ENCODE data around the gene TSPAN9.

Gene TSPAN9

DNA sequence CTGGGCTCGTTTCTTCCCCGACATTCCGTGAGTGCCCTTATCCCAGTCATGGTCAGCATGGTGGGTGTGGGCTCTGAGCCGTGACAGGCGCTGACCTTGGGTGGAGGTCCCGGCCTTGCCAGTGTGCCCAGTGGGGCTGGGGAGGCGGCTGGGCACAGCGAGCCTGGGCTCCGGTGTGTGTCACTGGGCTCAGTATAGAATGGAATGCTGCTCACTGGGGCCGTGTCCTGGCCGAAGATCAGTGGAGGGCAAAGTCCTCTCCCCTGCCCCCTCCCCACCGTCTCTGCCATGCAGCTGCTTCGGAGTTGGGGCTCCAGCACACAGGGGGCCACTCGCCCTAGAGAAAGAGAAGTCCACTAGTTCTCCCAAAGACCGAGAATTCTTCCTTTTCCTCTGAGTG is 164.4 kb downstream of the TSPAN9 start:
- Histone ChIP-seq H3K27ac (ENCODE audit: low read depth, low read length) (no peak overlapping the region), H3K36me3 (ENCODE audit: control insufficient read depth in 5 of 5, insufficient read depth in 5 of 5, low read length in 5 of 5) (peaks cover 0 to 3% (median 0%) of the 10 kb centered on the region in 5 donors), H3K27me3 (ENCODE audit: control insufficient read depth in 5 of 5, insufficient read depth in 4 of 5, low read length in 5 of 5) (no peaks in the 10 kb centered on the region), H3K4me3 (ENCODE audit: low read depth in 1 of 5, low read length in 5 of 5) (no peak overlapping the region), H3K9me3 (ENCODE audit: control insufficient read depth in 5 of 5, low read length in 5 of 5) (no peaks in the 10 kb centered on the region), H3K4me1 (ENCODE audit: control insufficient read depth in 5 of 5, insufficient read depth in 5 of 5, low read length in 5 of 5) (peaks cover 0 to 39% (median 18%) of the 10 kb centered on the region in 5 donors), H3K9ac (ENCODE audit: low read length in 5 of 5) (no peak overlapping the region)

- Histone ChIP-seq H3K27me3 (ENCODE audit: control insufficient read depth in 5 of 5, insufficient read depth in 4 of 5, low read length in 5 of 5) (no peaks in the 10 kb centered on the region), H3K36me3 (ENCODE audit: control insufficient read depth in 5 of 5, insufficient read depth in 5 of 5, low read length in 5 of 5) (no peaks in the 10 kb centered on the region), H3K4me1 (ENCODE audit: control insufficient read depth in 5 of 5, insufficient read depth in 5 of 5, low read length in 5 of 5) (peaks cover 0 to 44% (median 21%) of the 10 kb centered on the region in 5 donors), H3K9ac (ENCODE audit: low read length in 5 of 5) (no peak overlapping the region), H3K9me3 (ENCODE audit: control insufficient read depth in 5 of 5, low read length in 5 of 5) (no peaks in the 10 kb centered on the region), H3K4me3 (ENCODE audit: low read depth in 1 of 5, low read length in 5 of 5) (no peak overlapping the region), H3K27ac (ENCODE audit: low read depth, low read length) (no peak overlapping the region)
These were observed 165.2 kb downstream of the TSPAN9 start for GRCh38 chr12:3242199-3242863.

DNA sequence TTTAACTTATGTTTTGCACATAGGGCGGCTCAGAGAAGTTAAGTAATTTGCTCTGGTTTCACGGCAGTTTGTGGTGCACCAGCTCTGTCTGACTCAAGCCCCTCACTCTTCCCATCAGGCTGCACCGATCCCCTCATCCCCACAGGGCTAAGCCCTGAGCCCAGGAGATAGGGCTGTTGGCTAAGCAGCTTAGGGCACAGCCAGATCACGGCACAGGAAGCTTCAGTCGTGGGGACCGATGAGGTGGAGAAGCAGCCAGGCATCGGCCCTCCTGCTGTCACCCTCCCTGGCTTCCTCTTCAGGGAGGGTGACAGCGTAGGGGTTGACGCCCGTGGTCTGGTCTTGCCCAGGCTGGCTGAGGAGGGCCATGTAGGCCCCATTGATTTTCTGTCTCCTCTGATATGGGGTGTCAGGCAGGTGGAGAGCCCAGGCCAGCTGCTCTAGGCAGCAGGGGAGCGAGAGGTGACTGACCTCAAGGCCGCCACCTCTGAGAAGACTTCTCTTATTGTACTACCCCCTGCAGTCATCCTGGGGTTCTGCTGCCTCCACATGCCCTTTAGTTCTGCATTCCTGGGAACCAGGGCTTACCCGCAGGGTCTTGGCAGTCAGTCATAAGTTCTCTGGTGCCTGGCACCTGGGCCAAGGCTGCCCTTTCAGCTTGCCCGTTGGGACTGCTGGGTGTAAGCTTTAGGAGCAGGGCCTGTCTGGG is 166.4 kb downstream of the TSPAN9 start:
- H3K4me1 ChIP-seq (ENCODE audit: control insufficient read depth in 5 of 5, insufficient read depth in 5 of 5, low read length in 5 of 5): peaks cover 0 to 55% (median 21%) of the 10 kb centered on the region in 5 donors
- H3K9me3 ChIP-seq (ENCODE audit: control insufficient read depth in 5 of 5, low read length in 5 of 5): no peaks in the 10 kb centered on the region
- no peaks in the 10 kb centered on the region for H3K27me3 ChIP-seq (ENCODE audit: control insufficient read depth in 5 of 5, insufficient read depth in 4 of 5, low read length in 5 of 5)
- no peak overlapping the region for H3K4me3 ChIP-seq (ENCODE audit: low read depth in 1 of 5, low read length in 5 of 5)
- H3K27ac ChIP-seq (ENCODE audit: low read depth, low read length): no peak overlapping the region
- no peak overlapping the region for H3K9ac ChIP-seq (ENCODE audit: low read length in 5 of 5)
- H3K36me3 ChIP-seq (ENCODE audit: control insufficient read depth in 5 of 5, insufficient read depth in 5 of 5, low read length in 5 of 5): no peaks in the 10 kb centered on the region

- no peaks in the 10 kb centered on the region for H3K27me3 ChIP-seq (ENCODE audit: control insufficient read depth in 5 of 5, insufficient read depth in 4 of 5, low read length in 5 of 5)
- H3K4me3 ChIP-seq (ENCODE audit: low read depth in 1 of 5, low read length in 5 of 5): no peak overlapping the region
- H3K9me3 ChIP-seq (ENCODE audit: control insufficient read depth in 5 of 5, low read length in 5 of 5): no peaks in the 10 kb centered on the region
- H3K27ac ChIP-seq (ENCODE audit: low read depth, low read length): no peak overlapping the region
- no peak overlapping the region for H3K9ac ChIP-seq (ENCODE audit: low read length in 5 of 5)
- H3K4me1 ChIP-seq (ENCODE audit: control insufficient read depth in 5 of 5, insufficient read depth in 5 of 5, low read length in 5 of 5): peaks cover 0 to 63% (median 27%) of the 10 kb centered on the region in 5 donors
- H3K36me3 ChIP-seq (ENCODE audit: control insufficient read depth in 5 of 5, insufficient read depth in 5 of 5, low read length in 5 of 5): no peaks in the 10 kb centered on the region
These were observed 167.1 kb downstream of the TSPAN9 start for GRCh38 chr12:3244219-3244750.

GRCh38 chr12:3246253-3246652 is 169.1 kb downstream of the TSPAN9 start:
- Histone ChIP-seq H3K27ac (ENCODE audit: low read depth, low read length) (peak overlapping the region; percentile 31), H3K9me3 (ENCODE audit: control insufficient read depth in 5 of 5, low read length in 5 of 5) (no peaks in the 10 kb centered on the region), H3K36me3 (ENCODE audit: control insufficient read depth in 5 of 5, insufficient read depth in 5 of 5, low read length in 5 of 5) (no peaks in the 10 kb centered on the region), H3K27me3 (ENCODE audit: control insufficient read depth in 5 of 5, insufficient read depth in 4 of 5, low read length in 5 of 5) (no peaks in the 10 kb centered on the region), H3K4me3 (ENCODE audit: low read depth in 1 of 5, low read length in 5 of 5) (no peak overlapping the region), H3K4me1 (ENCODE audit: control insufficient read depth in 5 of 5, insufficient read depth in 5 of 5, low read length in 5 of 5) (peaks cover 0 to 77% (median 28%) of the 10 kb centered on the region in 5 donors), H3K9ac (ENCODE audit: low read length in 5 of 5) (no peak overlapping the region)

GRCh38 chr12:3247077-3247476 is 169.9 kb downstream of the TSPAN9 start:
- Histone ChIP-seq H3K4me1 (ENCODE audit: control insufficient read depth in 5 of 5, insufficient read depth in 5 of 5, low read length in 5 of 5) (peaks cover 2 to 82% (median 32%) of the 10 kb centered on the region in 5 donors), H3K27me3 (ENCODE audit: control insufficient read depth in 5 of 5, insufficient read depth in 4 of 5, low read length in 5 of 5) (no peaks in the 10 kb centered on the region), H3K9ac (ENCODE audit: low read length in 5 of 5) (no peak overlapping the region), H3K9me3 (ENCODE audit: control insufficient read depth in 5 of 5, low read length in 5 of 5) (no peaks in the 10 kb centered on the region), H3K36me3 (ENCODE audit: control insufficient read depth in 5 of 5, insufficient read depth in 5 of 5, low read length in 5 of 5) (no peaks in the 10 kb centered on the region), H3K27ac (ENCODE audit: low read depth, low read length) (peak overlapping the region; percentile 31), H3K4me3 (ENCODE audit: low read depth in 1 of 5, low read length in 5 of 5) (no peak overlapping the region)

DNA sequence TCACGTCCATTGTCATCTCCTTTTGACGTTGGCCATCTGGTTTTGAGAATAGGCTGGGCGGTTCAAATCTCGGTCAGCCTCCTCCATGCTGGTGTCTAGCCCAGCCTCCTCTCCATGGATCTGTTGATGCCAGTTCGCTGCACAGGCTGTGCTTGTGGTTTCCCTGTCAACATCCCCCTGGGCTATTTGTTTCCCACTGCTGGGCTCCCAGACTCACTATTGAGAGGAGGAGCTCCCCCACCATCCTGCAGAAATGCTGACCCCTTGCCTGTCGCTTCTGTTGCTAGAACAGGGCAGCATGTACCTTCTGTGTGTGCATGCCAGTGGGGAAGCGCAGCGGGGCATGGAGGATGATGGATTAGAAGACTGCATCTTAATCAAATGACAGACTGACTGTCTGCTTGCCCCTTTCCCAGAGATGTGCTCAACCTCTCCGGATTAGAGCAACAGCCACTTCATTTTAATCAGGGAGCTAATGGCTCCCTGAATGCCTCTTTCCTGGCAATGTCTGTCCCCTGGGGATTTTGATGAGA is 170.5 kb downstream of the TSPAN9 start:
- no peaks in the 10 kb centered on the region for H3K9me3 ChIP-seq (ENCODE audit: control insufficient read depth in 5 of 5, low read length in 5 of 5)
- no peak overlapping the region for H3K4me3 ChIP-seq (ENCODE audit: low read depth in 1 of 5, low read length in 5 of 5)
- H3K4me1 ChIP-seq (ENCODE audit: control insufficient read depth in 5 of 5, insufficient read depth in 5 of 5, low read length in 5 of 5): peaks cover 9 to 88% (median 38%) of the 10 kb centered on the region in 5 donors
- H3K36me3 ChIP-seq (ENCODE audit: control insufficient read depth in 5 of 5, insufficient read depth in 5 of 5, low read length in 5 of 5): no peaks in the 10 kb centered on the region
- H3K9ac ChIP-seq (ENCODE audit: low read length in 5 of 5): no peak overlapping the region
- no peak overlapping the region for H3K27ac ChIP-seq (ENCODE audit: low read depth, low read length)
- no peaks in the 10 kb centered on the region for H3K27me3 ChIP-seq (ENCODE audit: control insufficient read depth in 5 of 5, insufficient read depth in 4 of 5, low read length in 5 of 5)

- Histone ChIP-seq H3K27me3 (ENCODE audit: control insufficient read depth in 5 of 5, insufficient read depth in 4 of 5, low read length in 5 of 5) (no peaks in the 10 kb centered on the region), H3K9me3 (ENCODE audit: control insufficient read depth in 5 of 5, low read length in 5 of 5) (no peaks in the 10 kb centered on the region), H3K4me3 (ENCODE audit: low read depth in 1 of 5, low read length in 5 of 5) (no peak overlapping the region), H3K36me3 (ENCODE audit: control insufficient read depth in 5 of 5, insufficient read depth in 5 of 5, low read length in 5 of 5) (no peaks in the 10 kb centered on the region), H3K4me1 (ENCODE audit: control insufficient read depth in 5 of 5, insufficient read depth in 5 of 5, low read length in 5 of 5) (peaks cover 7 to 81% (median 36%) of the 10 kb centered on the region in 5 donors), H3K9ac (ENCODE audit: low read length in 5 of 5) (no peak overlapping the region), H3K27ac (ENCODE audit: low read depth, low read length) (no peak overlapping the region)
These were observed 172.1 kb downstream of the TSPAN9 start for GRCh38 chr12:3249081-3249800.

GRCh38 chr12:3250034-3250433 is 172.9 kb downstream of the TSPAN9 start:
- Histone ChIP-seq H3K4me1 (ENCODE audit: control insufficient read depth in 5 of 5, insufficient read depth in 5 of 5, low read length in 5 of 5) (peaks cover 9 to 81% (median 36%) of the 10 kb centered on the region in 5 donors), H3K4me3 (ENCODE audit: low read depth in 1 of 5, low read length in 5 of 5) (no peak overlapping the region), H3K27ac (ENCODE audit: low read depth, low read length) (no peak overlapping the region), H3K9me3 (ENCODE audit: control insufficient read depth in 5 of 5, low read length in 5 of 5) (no peaks in the 10 kb centered on the region), H3K27me3 (ENCODE audit: control insufficient read depth in 5 of 5, insufficient read depth in 4 of 5, low read length in 5 of 5) (no peaks in the 10 kb centered on the region), H3K9ac (ENCODE audit: low read length in 5 of 5) (no peak overlapping the region), H3K36me3 (ENCODE audit: control insufficient read depth in 5 of 5, insufficient read depth in 5 of 5, low read length in 5 of 5) (no peaks in the 10 kb centered on the region)
